ENCODE data around the gene CIB2. TPM values are rescaled to one million over a fixed set of nuclear protein-coding genes. Genes with fewer than 3 reads are reported as not detected.

CIB2 gene
- polyA plus RNA-seq, 3 donors, result 2.2 to 9.4 (median 3.0) TPM

GRCh38 chr15:78093242-78094020, 37.8 kb downstream of the CIB2 start:
- no peak overlapping the region for H3K27ac ChIP-seq (ENCODE audit: low read depth, low read length)
- WGBS, 3 donors, result 51 to 69% (median 60%) methylated on average over 5 of the region's 5 CpGs

- H3K27ac ChIP-seq (ENCODE audit: low read depth, low read length), result no peak within 1 kb of the TSS
- WGBS, 3 donors, result 73 to 78% (median 75%) methylated on average over 11 of the region's 11 CpGs
Observed at GRCh38 chr15:78092261-78093041, 38.8 kb downstream of the CIB2 start, which contains the start of gene SH2D7. Gene SH2D7 (plus strand): TSS chr15:78092561. CDS start chr15:78092585, 24 bp downstream.

GRCh38 chr15:78090422-78091063, 40.7 kb downstream of the CIB2 start:
- no peak overlapping the region for H3K27ac ChIP-seq (ENCODE audit: low read depth, low read length)
- 86 to 98% (median 96%) methylated on average over 3 of the region's 3 CpGs for WGBS, 3 donors

DNA sequence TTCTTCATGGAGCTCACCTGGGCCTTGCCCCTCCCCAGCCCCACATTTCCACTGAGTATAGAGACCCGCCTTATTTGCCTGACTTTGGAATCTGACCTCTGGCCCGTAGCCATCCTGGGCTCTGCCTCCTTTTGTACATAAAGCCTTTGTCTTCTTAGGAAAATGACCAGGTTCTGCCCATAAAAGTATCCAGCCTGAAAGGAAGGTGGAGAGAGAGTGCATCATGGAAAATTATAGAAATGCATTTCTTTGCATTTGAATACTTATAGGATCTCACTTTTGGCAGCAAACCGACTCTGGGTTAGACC, 42.5 kb downstream of the CIB2 start:
- WGBS, 3 donors, result 47 to 89% (median 80%) methylated on average over 3 of the region's 3 CpGs
- H3K27ac ChIP-seq (ENCODE audit: low read depth, low read length), result no peak overlapping the region

DNA sequence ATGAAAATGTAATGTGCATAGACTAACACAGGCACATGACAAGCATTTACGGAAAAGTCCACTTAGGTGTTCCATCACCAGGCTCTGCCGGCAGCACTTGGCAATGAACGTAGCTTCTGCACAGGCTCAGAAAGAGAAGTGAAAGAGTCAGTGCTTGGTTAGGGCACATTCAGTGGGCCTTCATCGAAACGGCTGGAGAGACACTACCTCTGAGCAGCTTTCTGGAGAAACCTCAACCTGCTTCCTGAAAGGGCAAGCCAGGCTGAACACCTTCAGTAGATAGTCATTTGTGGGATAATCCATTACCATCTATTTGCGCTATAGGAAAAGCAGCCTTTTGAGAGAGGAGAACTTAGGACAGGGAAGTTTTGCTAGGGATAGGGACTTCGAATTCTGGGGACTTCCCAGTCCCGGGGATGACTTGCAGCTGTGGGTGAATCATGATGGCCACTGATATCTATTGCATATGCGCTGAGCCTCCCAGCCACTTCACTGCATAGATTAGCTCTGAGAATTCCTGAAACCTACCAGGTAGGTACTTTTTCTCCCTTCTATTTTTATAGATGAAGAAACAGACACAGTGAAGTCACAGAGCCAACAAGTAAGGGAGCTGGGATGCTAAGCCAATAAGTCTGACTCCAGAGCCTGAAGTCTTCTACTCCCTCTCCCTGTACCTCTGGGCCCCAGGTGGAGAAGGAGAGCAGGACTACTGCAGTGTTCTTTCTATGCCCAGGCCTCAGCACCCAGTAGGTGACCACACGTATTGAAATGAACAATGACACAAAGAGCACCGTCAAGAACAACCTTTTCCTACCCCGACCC, 43.1 kb downstream of the CIB2 start:
- 73 to 81% (median 80%) methylated on average over 12 of the region's 12 CpGs for WGBS, 3 donors
- H3K27ac ChIP-seq (ENCODE audit: low read depth, low read length), result no peak overlapping the region

DNA sequence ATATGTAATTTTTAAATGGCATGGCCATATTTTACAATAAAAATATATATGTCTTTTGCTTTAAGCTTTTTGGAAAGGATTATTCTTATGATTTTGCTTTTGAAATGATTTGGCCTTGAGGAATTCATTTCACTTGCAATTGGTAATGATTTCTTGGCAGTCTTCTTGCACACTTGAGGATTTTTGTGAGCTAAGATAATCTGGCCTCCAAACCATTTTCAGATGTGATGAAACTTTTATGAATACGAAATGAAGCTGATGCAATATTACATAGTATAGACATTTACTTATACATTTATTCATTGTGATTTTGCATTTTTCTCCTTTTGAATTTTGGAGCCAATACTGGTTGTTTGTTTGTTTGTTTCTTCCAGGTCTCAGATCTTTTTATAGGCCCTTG, 45.3 kb downstream of the CIB2 start:
- no peak overlapping the region for H3K27ac ChIP-seq (ENCODE audit: low read depth, low read length)
- 33 to 77% (median 36%) methylated on average over 1 of the region's 1 CpG for WGBS, 3 donors

- H3K27ac ChIP-seq (ENCODE audit: low read depth, low read length), result no peak overlapping the region
- 49 to 85% (median 58%) methylated on average over 5 of the region's 5 CpGs for WGBS, 3 donors
Observed at GRCh38 chr15:78084449-78084750, 46.8 kb downstream of the CIB2 start.

- H3K27ac ChIP-seq (ENCODE audit: low read depth, low read length), result no peak overlapping the region
- 80 to 93% (median 86%) methylated on average over 6 of the region's 6 CpGs for WGBS, 3 donors
Observed at GRCh38 chr15:78083687-78084448, 47.4 kb downstream of the CIB2 start.

DNA sequence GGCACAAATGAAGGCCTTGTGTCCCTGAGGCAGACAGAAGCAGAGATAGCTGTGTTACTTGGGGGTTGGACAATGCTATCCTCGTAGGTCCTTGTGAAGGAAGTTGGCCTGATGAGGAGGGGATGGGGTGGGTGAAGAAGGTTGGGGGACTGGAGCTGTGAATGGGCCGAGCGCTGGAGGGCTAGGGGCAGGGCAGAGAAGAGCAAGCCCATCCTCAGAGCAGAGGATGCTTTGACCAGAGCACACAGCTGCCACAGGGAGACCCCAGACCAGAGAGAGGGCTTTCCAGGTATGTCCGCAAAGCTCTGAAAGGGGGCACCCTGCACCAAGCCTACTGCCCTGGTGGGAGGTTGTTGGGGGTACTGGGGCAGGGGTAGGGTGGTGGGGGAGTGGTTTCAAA, 48.1 kb downstream of the CIB2 start:
- WGBS, 3 donors, result 79 to 95% (median 83%) methylated on average over 4 of the region's 4 CpGs
- no peak overlapping the region for H3K27ac ChIP-seq (ENCODE audit: low read depth, low read length)

DNA sequence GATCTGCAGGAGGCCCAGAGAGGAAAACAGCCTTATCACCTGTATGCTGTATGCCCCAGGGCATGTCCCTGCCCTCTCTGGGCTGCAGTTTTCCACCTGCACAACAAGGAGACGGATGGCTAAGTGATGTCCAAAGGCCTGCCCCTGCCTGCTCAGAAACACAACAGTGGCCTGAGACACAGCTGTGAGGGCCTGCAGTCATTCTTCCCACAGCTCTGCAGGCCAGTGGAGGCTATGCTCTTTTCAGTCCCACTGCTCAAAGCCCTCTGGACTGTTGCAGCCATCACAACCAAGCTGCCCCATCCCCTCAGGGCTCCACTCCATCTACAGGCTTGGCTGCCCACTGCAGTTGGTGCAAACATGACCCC, 48.5 kb downstream of the CIB2 start:
- WGBS, 3 donors, result 82 to 100% (median 92%) methylated on average over 1 of the region's 1 CpG
- H3K27ac ChIP-seq (ENCODE audit: low read depth, low read length), result no peak overlapping the region

DNA sequence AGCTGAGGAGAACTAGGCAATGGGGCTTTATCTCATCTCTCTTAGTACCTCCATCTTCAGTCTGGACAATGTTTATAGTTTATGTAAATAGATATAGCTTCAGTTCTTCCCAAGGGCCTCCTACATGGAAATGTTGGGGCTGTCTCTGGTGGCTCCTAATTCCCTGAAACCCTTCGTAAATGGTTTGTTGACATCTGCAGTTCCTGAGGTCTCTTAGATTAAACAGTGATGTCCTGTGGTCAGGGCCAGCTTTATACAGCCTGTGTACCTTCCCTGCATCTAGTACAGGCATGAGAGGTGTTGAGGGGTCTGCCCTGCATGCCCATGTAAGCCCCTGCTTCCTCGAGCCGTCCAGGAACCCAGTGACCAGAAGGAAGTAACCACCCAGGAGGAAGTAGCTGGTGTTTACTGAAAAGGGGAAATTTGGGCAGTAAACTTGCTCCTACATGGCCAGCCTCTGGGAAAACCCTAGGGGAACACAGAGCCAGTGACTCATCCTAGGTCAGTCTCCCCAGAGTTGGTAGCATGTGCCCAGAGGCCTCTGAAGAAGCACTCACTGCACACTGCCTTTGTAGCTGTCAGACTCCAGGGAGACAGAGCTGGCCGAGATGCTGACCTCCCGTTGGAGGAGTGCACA, 49.0 kb downstream of the CIB2 start:
- 56 to 72% (median 57%) methylated on average over 5 of the region's 5 CpGs for WGBS, 3 donors
- H3K27ac ChIP-seq (ENCODE audit: low read depth, low read length), result no peak overlapping the region

DNA sequence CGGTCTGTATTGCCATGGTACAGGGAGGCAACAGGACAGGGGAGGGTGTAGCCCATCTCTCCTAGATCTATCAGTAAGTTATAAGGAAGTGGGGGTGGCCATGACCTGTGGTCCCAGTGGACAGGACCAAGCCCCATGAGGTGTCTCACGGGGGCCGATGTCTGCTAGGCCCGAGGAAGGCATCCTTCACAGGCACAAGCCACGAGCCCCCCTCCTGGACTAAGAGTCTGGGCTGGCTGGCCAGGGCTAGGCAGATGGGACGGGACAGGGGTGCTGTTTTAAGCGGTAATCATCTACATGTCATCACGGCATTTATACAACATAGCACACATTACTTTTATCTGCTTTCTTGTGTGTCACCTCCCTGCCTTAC, 51.2 kb downstream of the CIB2 start:
- WGBS, 3 donors, result 85 to 93% (median 92%) methylated on average over 8 of the region's 8 CpGs
- no peak overlapping the region for H3K27ac ChIP-seq (ENCODE audit: low read depth, low read length)

DNA sequence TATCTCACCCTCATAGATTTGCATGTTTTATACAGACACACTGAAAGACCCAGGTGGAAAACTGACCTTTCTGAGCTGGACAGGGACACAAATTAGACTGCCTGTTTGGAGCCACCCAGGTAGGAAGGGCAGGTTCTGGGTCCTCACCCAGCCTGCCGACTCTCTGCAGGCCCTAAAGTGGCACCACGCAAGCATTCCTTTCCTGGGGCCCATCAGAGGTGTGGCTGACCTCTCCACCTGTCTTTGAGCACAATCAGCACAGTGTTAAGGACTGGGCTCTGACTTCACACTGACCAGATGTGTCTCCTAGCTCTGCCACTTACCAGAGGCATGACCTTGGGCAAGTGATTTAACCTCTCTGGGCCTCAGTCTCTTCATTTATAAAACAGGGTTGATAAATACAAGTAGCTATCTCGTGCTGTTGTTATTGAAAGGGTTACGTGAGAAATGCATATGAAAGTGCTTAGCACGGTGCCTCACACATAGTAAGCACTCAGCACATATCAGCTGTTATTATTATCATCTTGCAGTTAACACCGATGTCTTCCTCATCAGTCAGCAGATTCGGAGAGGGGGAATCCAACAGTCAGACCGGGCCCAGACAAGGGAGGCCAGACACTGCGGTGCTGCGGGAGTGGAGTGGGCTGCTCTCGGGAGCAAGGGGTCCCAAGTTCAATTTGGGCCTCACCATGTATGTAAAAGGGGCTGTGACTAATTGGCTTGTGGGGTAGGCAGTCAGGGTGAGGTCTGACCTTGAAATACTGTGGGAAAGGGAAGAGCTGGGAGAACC, 51.8 kb downstream of the CIB2 start:
- no peak overlapping the region for H3K27ac ChIP-seq (ENCODE audit: low read depth, low read length)
- 92 to 95% (median 93%) methylated on average over 11 of the region's 11 CpGs for WGBS, 3 donors

DNA sequence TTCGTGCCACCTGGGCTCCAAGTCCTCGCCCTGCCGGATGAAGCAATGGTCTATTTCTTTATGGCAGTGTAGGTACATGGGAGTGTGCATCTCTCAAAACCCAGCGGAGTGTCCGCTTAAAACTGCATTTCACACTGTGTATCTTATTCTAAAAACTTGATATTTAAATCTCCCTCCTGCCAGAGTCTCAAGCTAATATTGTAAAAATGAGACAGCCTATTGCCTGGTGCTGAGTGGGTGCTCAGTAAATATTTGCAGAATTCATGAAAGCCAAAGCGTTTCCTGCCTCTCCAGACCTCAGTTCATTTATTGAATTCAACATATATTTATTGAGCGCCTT, 53.4 kb downstream of the CIB2 start:
- WGBS, 3 donors, result 8 to 30% (median 11%) methylated on average over 7 of the region's 7 CpGs
- no peak overlapping the region for H3K27ac ChIP-seq (ENCODE audit: low read depth, low read length)

DNA sequence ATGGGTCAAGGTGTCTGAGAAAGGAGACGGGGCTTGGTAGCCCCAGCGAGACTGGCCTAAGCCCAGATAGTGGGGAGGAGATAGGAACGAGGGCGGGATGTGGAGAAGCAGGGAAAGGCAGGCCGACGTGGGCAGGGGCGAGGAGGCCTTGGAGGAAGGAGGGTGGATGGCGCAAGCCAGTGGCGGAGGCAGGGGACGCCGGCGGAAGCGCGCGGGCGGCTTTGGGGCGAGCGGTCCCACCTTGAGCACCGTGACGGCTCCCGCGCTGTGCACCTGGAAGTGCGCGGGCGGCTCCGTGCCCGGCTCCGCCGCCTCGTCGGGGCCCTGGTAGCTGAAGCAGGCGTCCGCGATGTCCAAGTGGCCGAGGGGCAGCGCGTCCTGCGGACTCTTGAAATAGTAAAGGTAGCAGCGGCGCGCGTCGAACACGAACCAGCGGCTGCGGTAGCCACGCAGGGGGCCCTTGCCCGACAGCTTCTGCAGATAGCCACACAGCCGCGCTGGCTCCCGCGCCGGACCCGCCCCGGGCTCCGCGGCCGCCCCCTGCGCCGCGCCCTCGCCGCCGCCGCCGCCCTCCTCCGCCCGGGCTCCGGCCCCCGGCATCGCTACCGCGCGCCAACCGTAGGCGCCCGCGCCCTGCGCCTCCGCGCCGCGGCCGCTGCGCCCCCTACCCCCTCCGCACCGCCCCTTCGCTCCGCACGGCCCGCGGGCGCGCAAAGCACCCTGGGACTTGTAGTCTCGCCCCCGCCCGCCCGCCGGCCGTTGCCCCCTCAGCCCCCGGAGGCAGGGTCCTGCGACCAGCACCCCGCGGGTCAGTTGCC, 54.0 kb downstream of the CIB2 start, which contains the start of gene TBC1D2B:
TSS of gene TBC1D2B (minus strand) at position 659 of the 818 bp plus-strand sequence. CDS start at position 600, 59 bp downstream.
- no peak within 1 kb of the TSS for H3K27ac ChIP-seq (ENCODE audit: low read depth, low read length)
- WGBS, 3 donors, result 0 to 1% (median 0%) methylated on average over 48 to 101 of the region's 104 CpGs

All from adipose tissue (tissue), 3 donors.